Activated T-helper 2 cell treated with anti-CD3 and anti-CD28 coated beads, Interferon-gamma antibody, Interleukin-2, Interleukin-4, amounts not matched to agents 10 μg/mL and 5 μg/mL and 100 μg/mL, durations not matched to agents 14 hours and 24 hours and 36 hours (primary cell): ENCODE results near the gene NPTX1. TPM values are rescaled to one million over a fixed set of nuclear protein-coding genes. Genes with fewer than 3 reads are reported as not detected.

Source experiments
- DNase-seq: peaks from one replicate; pipeline ENCODE4 v3.0.0; 2021; ENCODE audit warnings: low spot score
- H3K27ac Mint-ChIP-seq: one replicate; pipeline ENCODE4 v1.8.0; 2021; ENCODE audit warnings: mixed read lengths
- H3K27me3 Mint-ChIP-seq: one replicate; pipeline ENCODE4 v1.8.0; 2021; ENCODE audit warnings: low read depth, mixed read lengths
- H3K36me3 Mint-ChIP-seq: one replicate; pipeline ENCODE4 v1.8.0; 2021; ENCODE audit warnings: low read depth, mixed read lengths
- H3K4me1 Mint-ChIP-seq: one replicate; pipeline ENCODE4 v1.8.0; 2021; ENCODE audit warnings: low read depth, mixed read lengths
- H3K4me3 Mint-ChIP-seq: one replicate; pipeline ENCODE4 v1.8.0; 2021; ENCODE audit warnings: low read depth, mild to moderate bottlenecking, moderate library complexity, mixed read lengths
- H3K9me3 Mint-ChIP-seq: one replicate; pipeline ENCODE4 v1.8.0; 2021; ENCODE audit warnings: mixed read lengths
- intact Hi-C: fragments of 100-400 bp; cut with micrococcal nuclease; formaldehyde crosslinking; loops from one replicate; pipeline ENCODE4 v1.15.1; 2023
- total RNA-seq: library from RNA; stranded (reverse); gene quantifications from 2 replicates; pipeline ENCODE4 v1.2.3, GENCODE V29; 2022

NPTX1 gene
- total RNA-seq, 1 donor from 2014 or later: 5.7 TPM

GRCh38 chr17:80457236-80457856 lies 19.1 kb downstream of the NPTX1 start:
- intact Hi-C loops: no loop called here
- no peaks in the 10 kb centered on the region for H3K9me3 Mint-ChIP-seq
- H3K4me3 Mint-ChIP-seq: peak overlapping the region; percentile 5
- H3K36me3 Mint-ChIP-seq: no peaks in the 10 kb centered on the region
- no peak overlapping the region for H3K27ac Mint-ChIP-seq
- peaks cover 24% of the 10 kb centered on the region for H3K27me3 Mint-ChIP-seq
- no peak for DNase-seq
- H3K4me1 Mint-ChIP-seq: peaks cover 25% of the 10 kb centered on the region

GRCh38 chr17:80456465-80457235 lies 19.8 kb downstream of the NPTX1 start:
- H3K4me1 Mint-ChIP-seq: peaks cover 25% of the 10 kb centered on the region
- H3K4me3 Mint-ChIP-seq: peak overlapping the region; percentile 43
- H3K27me3 Mint-ChIP-seq: peaks cover 20% of the 10 kb centered on the region
- intact Hi-C loops: no loop called here
- no peaks in the 10 kb centered on the region for H3K9me3 Mint-ChIP-seq
- H3K36me3 Mint-ChIP-seq: no peaks in the 10 kb centered on the region
- H3K27ac Mint-ChIP-seq: no peak overlapping the region
- no peak for DNase-seq

- peak overlapping the region; percentile 95 for H3K27ac Mint-ChIP-seq
- no peaks in the 10 kb centered on the region for H3K36me3 Mint-ChIP-seq
- intact Hi-C loops: no loop called here
- H3K9me3 Mint-ChIP-seq: no peaks in the 10 kb centered on the region
- peaks cover 25% of the 10 kb centered on the region for H3K4me1 Mint-ChIP-seq
- H3K27me3 Mint-ChIP-seq: peaks cover 17% of the 10 kb centered on the region
- H3K4me3 Mint-ChIP-seq: peak overlapping the region; percentile 92
- DNase-seq: no peak
Measured at GRCh38 chr17:80455784-80456183, 20.6 kb downstream of the NPTX1 start.

GRCh38 chr17:80455336-80455710 lies 21.1 kb downstream of the NPTX1 start:
- Mint-ChIP-seq H3K9me3 (no peaks in the 10 kb centered on the region), H3K4me3 (peak overlapping the region; percentile 92), H3K27ac (peak overlapping the region; percentile 95), H3K27me3 (peaks cover 14% of the 10 kb centered on the region), H3K36me3 (no peaks in the 10 kb centered on the region), H3K4me1 (peaks cover 25% of the 10 kb centered on the region)
- DNase-seq: no peak
- intact Hi-C loops: no loop called here

GRCh38 chr17:80454557-80455335 lies 21.7 kb downstream of the NPTX1 start:
- H3K9me3 Mint-ChIP-seq: no peaks in the 10 kb centered on the region

DNA sequence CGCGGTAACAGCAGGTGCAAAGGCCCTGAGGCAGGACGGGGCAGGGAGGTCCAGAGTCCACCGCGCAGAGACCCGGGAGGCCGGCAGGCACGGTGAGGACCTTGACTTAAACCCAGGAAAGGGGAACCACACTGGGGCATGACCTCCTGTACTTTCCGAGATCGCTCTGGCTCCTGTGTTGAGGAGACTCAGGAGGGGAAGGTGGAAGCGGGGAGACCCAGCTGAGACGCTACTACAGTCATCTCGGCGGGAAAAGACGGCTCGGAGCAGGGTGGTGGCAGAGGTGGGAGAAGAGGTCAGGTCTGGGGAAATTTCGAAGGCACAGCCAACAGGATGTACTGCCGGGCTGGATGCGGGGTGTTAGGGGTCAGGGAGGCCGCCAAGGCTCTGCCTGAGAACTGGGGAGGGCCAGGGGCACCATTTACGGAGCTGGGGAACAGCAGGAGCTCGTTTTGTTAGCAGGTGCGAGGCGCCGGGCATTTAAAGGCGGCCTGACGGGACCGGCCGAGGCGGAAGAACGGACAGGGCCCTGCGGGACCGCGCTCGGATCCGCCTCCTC lies 22.3 kb downstream of the NPTX1 start:
- H3K9me3 Mint-ChIP-seq: no peaks in the 10 kb centered on the region
- H3K4me3 Mint-ChIP-seq: peak overlapping the region; percentile 92
- H3K27ac Mint-ChIP-seq: peak overlapping the region; percentile 98
- peaks cover 5% of the 10 kb centered on the region for H3K27me3 Mint-ChIP-seq
- DNase-seq: no peak
- H3K4me1 Mint-ChIP-seq: peaks cover 25% of the 10 kb centered on the region
- no peaks in the 10 kb centered on the region for H3K36me3 Mint-ChIP-seq
- intact Hi-C loops: no loop called here

More at GRCh38 chr17:80454557-80455335, 21.7 kb downstream of the NPTX1 start:
- H3K27ac Mint-ChIP-seq: peak overlapping the region; percentile 95
- peaks cover 25% of the 10 kb centered on the region for H3K4me1 Mint-ChIP-seq
- peak; percentile 96 for DNase-seq
- peaks cover 12% of the 10 kb centered on the region for H3K27me3 Mint-ChIP-seq
- H3K36me3 Mint-ChIP-seq: no peaks in the 10 kb centered on the region
- H3K4me3 Mint-ChIP-seq: peak overlapping the region; percentile 92
- intact Hi-C loops: no loop called here

GRCh38 chr17:80453126-80453997 lies 23.0 kb downstream of the NPTX1 start:
- Mint-ChIP-seq H3K27ac (peak overlapping the region; percentile 98), H3K27me3 (peaks cover 2% of the 10 kb centered on the region), H3K4me3 (peak overlapping the region; percentile 92), H3K9me3 (no peaks in the 10 kb centered on the region), H3K4me1 (peaks cover 25% of the 10 kb centered on the region), H3K36me3 (no peaks in the 10 kb centered on the region)
- intact Hi-C loops: no loop called here
- DNase-seq: no peak

- DNase-seq: no peak
- Mint-ChIP-seq H3K4me1 (peaks cover 20% of the 10 kb centered on the region), H3K27ac (no peak overlapping the region), H3K9me3 (no peaks in the 10 kb centered on the region), H3K27me3 (no peaks in the 10 kb centered on the region), H3K36me3 (no peaks in the 10 kb centered on the region), H3K4me3 (peak overlapping the region; percentile 17)
- intact Hi-C loops: no loop called here
Measured at GRCh38 chr17:80452173-80452915, 24.1 kb downstream of the NPTX1 start.

GRCh38 chr17:80451104-80451775 lies 25.2 kb downstream of the NPTX1 start:
- Mint-ChIP-seq H3K4me3 (no peak overlapping the region), H3K27ac (no peak overlapping the region), H3K4me1 (peaks cover 15% of the 10 kb centered on the region), H3K36me3 (no peaks in the 10 kb centered on the region), H3K9me3 (no peaks in the 10 kb centered on the region), H3K27me3 (no peaks in the 10 kb centered on the region)
- DNase-seq: no peak
- intact Hi-C loops: no loop called here

- Mint-ChIP-seq H3K4me1 (peaks cover 6% of the 10 kb centered on the region), H3K27me3 (no peaks in the 10 kb centered on the region), H3K27ac (no peak overlapping the region), H3K9me3 (no peaks in the 10 kb centered on the region), H3K4me3 (no peak overlapping the region), H3K36me3 (no peaks in the 10 kb centered on the region)
- intact Hi-C loops: no loop called here
- DNase-seq: no peak
Measured at GRCh38 chr17:80449930-80450576, 26.4 kb downstream of the NPTX1 start.
